ENCODE measurements around the gene GGCT. TPM values are rescaled to one million over a fixed set of nuclear protein-coding genes. Genes with fewer than 3 reads are reported as not detected.
A peak's percentile ranks its signal among the peaks of the same experiment; 100 is the strongest.

Gene GGCT
- total and polyA plus RNA-seq, 3 donors from 2014 or later = 14.7 to 21.8 (median 17.8) TPM

DNA sequence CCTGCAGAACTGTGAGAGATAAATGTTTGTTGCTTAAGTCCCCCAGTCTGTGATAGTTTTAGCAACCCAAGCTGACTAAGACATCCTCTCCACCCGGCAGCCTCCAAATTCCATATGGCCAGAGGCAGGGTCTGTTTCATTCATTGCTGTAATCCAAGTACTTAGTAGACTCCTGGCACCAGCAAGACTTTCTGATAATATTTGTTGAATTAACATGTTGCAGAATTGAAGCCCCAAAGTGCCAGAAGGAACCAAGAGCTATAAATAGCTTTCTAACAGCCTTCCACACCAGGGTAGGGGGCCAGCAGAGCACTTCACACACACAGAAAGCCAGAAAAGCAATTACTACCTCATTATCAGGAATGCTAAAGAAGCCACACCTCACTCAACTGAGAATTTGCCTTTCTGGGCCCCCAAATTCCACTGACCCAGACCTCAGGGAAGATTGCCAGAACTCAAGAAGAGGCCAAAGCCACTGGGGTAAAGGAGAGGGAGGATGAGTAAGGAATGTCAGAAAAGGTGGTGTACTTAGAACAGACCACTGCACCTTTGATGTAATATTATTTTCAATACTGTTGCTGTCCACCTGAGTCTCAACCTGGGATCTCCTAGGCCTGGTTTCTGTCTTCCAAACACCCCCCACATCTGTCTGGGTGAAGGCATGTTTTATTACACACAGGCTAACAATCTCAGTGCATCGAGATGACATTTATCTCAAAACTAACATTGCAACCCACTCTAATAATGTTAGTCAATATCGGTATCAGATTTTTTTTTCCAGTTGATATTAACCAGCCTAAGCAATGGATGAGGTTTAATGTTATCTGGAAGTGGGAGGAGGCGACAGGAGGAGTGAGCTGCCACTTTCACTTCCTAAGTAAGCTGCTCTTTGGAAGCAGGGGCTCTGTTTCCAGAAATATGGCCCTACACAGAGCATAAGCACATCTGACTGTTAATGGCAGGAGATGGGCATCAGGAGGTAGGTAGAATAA, 31.5 kb downstream of the GGCT start:
- 55 to 65% methylated on average over 4 of the region's 4 CpGs for WGBS, 2 donors
- peaks cover 49% of the 10 kb centered on the region for H3K4me1 ChIP-seq
- H3K27ac ChIP-seq = no peak overlapping the region
- H3K4me3 ChIP-seq = no peak overlapping the region
- no peaks in the 10 kb centered on the region for H3K9me3 ChIP-seq
- intact Hi-C loops (cut with DNase I; ENCODE audit: low total_unique reads) = no loop called here
- no peaks in the 10 kb centered on the region for H3K27me3 ChIP-seq
- H3K36me3 ChIP-seq (ENCODE audit: low read depth, missing control alignments) = no peaks in the 10 kb centered on the region
- DNase-seq = no peak
- TF ChIP-seq, protein P1, sequence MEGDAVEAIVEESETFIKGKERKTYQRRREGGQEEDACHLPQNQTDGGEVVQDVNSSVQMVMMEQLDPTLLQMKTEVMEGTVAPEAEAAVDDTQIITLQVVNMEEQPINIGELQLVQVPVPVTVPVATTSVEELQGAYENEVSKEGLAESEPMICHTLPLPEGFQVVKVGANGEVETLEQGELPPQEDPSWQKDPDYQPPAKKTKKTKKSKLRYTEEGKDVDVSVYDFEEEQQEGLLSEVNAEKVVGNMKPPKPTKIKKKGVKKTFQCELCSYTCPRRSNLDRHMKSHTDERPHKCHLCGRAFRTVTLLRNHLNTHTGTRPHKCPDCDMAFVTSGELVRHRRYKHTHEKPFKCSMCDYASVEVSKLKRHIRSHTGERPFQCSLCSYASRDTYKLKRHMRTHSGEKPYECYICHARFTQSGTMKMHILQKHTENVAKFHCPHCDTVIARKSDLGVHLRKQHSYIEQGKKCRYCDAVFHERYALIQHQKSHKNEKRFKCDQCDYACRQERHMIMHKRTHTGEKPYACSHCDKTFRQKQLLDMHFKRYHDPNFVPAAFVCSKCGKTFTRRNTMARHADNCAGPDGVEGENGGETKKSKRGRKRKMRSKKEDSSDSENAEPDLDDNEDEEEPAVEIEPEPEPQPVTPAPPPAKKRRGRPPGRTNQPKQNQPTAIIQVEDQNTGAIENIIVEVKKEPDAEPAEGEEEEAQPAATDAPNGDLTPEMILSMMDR (IDR thresholded peaks at IDR 0.05) = no peak
- TF ChIP-seq POLR2A (IDR thresholded peaks at IDR 0.05) = no peak

GRCh38 chr7:30472081-30472783, 32.4 kb downstream of the GGCT start:
- H3K9me3 ChIP-seq = no peaks in the 10 kb centered on the region
- peaks cover 42% of the 10 kb centered on the region for H3K4me1 ChIP-seq
- 73 to 91% methylated on average over 4 of the region's 4 CpGs for WGBS, 2 donors
- no peaks in the 10 kb centered on the region for H3K27me3 ChIP-seq
- H3K36me3 ChIP-seq (ENCODE audit: low read depth, missing control alignments) = no peaks in the 10 kb centered on the region
- no peak overlapping the region for H3K27ac ChIP-seq
- intact Hi-C loops (cut with DNase I; ENCODE audit: low total_unique reads) = no loop called here
- TF ChIP-seq, protein P1 (IDR thresholded peaks at IDR 0.05) = no peak
- TF ChIP-seq POLR2A (IDR thresholded peaks at IDR 0.05) = no peak
- H3K4me3 ChIP-seq = no peak overlapping the region
- no peak for DNase-seq

GRCh38 chr7:30471205-30471604, 33.4 kb downstream of the GGCT start:
- no peak for TF ChIP-seq POLR2A (IDR thresholded peaks at IDR 0.05)
- TF ChIP-seq, protein P1 (IDR thresholded peaks at IDR 0.05) = no peak
- H3K27ac ChIP-seq = peak overlapping the region; percentile 68 to 71
- 33 to 63% methylated on average over 2 of the region's 2 CpGs for WGBS, 2 donors
- no peaks in the 10 kb centered on the region for H3K9me3 ChIP-seq
- no peaks in the 10 kb centered on the region for H3K36me3 ChIP-seq (ENCODE audit: low read depth, missing control alignments)
- no peak for DNase-seq
- no peaks in the 10 kb centered on the region for H3K27me3 ChIP-seq
- intact Hi-C loops (cut with DNase I; ENCODE audit: low total_unique reads) = no loop called here
- H3K4me1 ChIP-seq = peaks cover 42% of the 10 kb centered on the region
- H3K4me3 ChIP-seq = no peak overlapping the region

- Histone ChIP-seq H3K27me3 (no peaks in the 10 kb centered on the region), H3K4me1 (peaks cover 47% of the 10 kb centered on the region), H3K4me3 (no peak overlapping the region), H3K27ac (peak overlapping the region; percentile 68 to 71), H3K9me3 (no peaks in the 10 kb centered on the region), H3K36me3 (ENCODE audit: low read depth, missing control alignments) (no peaks in the 10 kb centered on the region)
- TF ChIP-seq POLR2A (IDR thresholded peaks at IDR 0.05) = no peak
- TF ChIP-seq, protein P1 (IDR thresholded peaks at IDR 0.05) = no peak
- intact Hi-C loops (cut with DNase I; ENCODE audit: low total_unique reads) = no loop called here
- peak; percentile 56 for DNase-seq
- WGBS, 2 donors = 17 to 27% methylated on average over 6 of the region's 6 CpGs
Measured at GRCh38 chr7:30470771-30471170, 33.9 kb downstream of the GGCT start.

Data from testis (tissue), 3 donors.